Brain microvascular endothelial cell (primary cell): ENCODE measurements around the gene METTL27.

Source experiments
- DNase-seq: peaks from one replicate; pipeline ENCODE4 v3.0.0-alpha.2; 2020
- H3K27ac ChIP-seq: fragments of 250-450 bp; sonication (Bioruptor Pico); 2 replicates; pipeline ENCODE4 v1.5.1; 2020; ENCODE audit warnings: mild to moderate bottlenecking, moderate library complexity
- H3K27me3 ChIP-seq: fragments of 250-450 bp; sonication (Bioruptor Pico); replicated peaks from 2 replicates; pipeline ENCODE4 v1.5.1; 2020; ENCODE audit warnings: mild to moderate bottlenecking
- H3K36me3 ChIP-seq: fragments of 250-450 bp; sonication (Bioruptor Pico); replicated peaks from 2 replicates; pipeline ENCODE4 v1.5.1; 2020; ENCODE audit warnings: mild to moderate bottlenecking
- H3K4me3 ChIP-seq: 2 replicates; pipeline ENCODE4 v1.5.1; 2011; ENCODE audit warnings: low read depth, mild to moderate bottlenecking, control low read depth, low read length, moderate library complexity
- in situ Hi-C: cut with HindIII; loops from 2 replicates; pipeline ENCODE4 v1.10.0; 2017; ENCODE audit warnings: low sequenced_read_pairs, low pct_ligation_motif_present
- TF ChIP-seq, protein P1 (sequence below): IDR thresholded peaks from 2 replicates; pipeline ENCODE4 v1.5.1; 2011; ENCODE audit warnings: low read depth, mild to moderate bottlenecking, moderate library complexity, low read length, control low read depth, inconsistent platforms; ENCODE audit errors: missing control alignments

METTL27 gene

DNA sequence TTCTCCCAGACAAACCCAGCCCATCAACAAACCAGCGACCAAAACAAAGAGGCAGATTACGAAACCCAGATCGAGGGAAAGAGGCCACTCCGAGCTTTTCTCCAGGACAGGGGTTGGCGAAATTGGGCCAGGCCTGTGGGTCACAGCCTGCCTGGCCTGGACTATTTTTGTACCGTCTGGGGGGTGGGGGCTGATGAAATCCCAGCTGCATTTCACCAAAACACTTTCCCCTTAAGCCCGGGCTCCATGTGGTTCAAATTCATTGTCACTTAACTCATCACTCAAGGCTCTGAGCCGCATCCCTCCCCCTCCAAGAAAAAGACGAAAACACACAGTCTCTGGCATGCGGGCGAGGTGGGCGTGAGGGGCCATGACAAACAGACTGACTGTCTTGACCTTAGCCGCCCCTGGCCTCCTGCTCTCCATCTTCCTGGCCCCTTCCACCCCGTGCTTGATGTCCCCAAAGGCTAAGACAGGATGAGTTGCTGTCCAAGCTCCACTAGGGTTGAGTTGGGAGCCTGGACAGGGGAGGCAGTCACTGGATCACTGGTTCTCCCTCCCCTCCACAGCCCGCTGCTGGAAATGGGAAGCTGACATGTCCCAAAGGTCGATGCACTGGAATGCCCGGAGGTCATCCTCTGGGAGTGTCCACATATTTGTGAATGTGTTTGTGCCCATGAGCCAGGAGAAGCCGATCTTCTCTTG is 37.8 kb upstream of the METTL27 start:
- in situ Hi-C loops = no loop called here
- Histone ChIP-seq H3K4me3 (no peak overlapping the region), H3K27me3 (peaks cover 17% of the 10 kb centered on the region), H3K36me3 (no peaks in the 10 kb centered on the region), H3K27ac (no peak overlapping the region)
- TF ChIP-seq, protein P1, sequence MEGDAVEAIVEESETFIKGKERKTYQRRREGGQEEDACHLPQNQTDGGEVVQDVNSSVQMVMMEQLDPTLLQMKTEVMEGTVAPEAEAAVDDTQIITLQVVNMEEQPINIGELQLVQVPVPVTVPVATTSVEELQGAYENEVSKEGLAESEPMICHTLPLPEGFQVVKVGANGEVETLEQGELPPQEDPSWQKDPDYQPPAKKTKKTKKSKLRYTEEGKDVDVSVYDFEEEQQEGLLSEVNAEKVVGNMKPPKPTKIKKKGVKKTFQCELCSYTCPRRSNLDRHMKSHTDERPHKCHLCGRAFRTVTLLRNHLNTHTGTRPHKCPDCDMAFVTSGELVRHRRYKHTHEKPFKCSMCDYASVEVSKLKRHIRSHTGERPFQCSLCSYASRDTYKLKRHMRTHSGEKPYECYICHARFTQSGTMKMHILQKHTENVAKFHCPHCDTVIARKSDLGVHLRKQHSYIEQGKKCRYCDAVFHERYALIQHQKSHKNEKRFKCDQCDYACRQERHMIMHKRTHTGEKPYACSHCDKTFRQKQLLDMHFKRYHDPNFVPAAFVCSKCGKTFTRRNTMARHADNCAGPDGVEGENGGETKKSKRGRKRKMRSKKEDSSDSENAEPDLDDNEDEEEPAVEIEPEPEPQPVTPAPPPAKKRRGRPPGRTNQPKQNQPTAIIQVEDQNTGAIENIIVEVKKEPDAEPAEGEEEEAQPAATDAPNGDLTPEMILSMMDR = no peak
- DNase-seq = no peak

DNA sequence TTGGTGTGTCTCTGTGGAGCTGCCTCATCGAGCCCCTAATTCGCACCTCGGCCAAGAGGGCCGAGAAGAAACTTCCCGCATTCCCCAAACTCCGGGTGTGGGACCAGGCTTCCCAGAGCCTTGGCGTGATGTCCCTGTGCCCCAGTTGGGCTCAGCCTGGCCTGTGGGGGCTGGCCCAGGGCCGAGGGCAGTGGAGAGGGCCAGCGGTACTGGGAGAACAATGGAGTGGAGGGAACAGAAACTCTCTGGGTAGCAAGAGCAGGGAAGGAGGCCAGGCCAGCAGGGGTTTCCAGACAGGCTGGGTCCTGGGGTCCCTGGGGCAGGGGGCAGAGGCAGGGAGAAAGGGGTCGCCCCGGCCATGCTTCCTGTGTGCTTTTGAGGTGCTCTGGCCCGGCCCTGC is 34.7 kb upstream of the METTL27 start:
- no peak overlapping the region for H3K27ac ChIP-seq
- H3K36me3 ChIP-seq = no peaks in the 10 kb centered on the region
- no peak overlapping the region for H3K4me3 ChIP-seq
- in situ Hi-C loops = no loop called here
- TF ChIP-seq, protein P1 = no peak
- peaks cover 17% of the 10 kb centered on the region for H3K27me3 ChIP-seq
- no peak for DNase-seq

DNA sequence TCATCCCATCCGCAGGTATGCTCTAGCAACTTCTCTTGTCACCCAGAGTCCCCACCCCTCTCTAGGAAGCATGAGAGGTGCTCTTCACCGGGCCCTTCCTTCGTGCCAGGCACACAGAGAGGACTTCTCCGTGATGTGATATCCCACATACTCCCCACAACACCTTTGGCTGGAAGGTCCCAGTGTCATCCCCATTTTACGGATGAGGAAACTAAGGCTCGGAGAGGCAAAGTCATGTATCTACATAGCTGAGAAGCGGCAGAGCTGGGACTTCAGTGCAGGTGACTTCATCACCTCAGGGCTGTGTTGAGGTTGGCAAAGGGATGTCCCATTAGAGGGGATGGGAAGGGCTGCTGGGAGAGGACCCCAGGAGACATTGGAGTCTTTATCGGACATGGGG is 34.0 kb upstream of the METTL27 start:
- no peak for DNase-seq
- Histone ChIP-seq H3K27me3 (peaks cover 15% of the 10 kb centered on the region), H3K27ac (no peak overlapping the region), H3K36me3 (no peaks in the 10 kb centered on the region), H3K4me3 (no peak overlapping the region)
- TF ChIP-seq, protein P1 = no peak
- in situ Hi-C loops = no loop called here

DNA sequence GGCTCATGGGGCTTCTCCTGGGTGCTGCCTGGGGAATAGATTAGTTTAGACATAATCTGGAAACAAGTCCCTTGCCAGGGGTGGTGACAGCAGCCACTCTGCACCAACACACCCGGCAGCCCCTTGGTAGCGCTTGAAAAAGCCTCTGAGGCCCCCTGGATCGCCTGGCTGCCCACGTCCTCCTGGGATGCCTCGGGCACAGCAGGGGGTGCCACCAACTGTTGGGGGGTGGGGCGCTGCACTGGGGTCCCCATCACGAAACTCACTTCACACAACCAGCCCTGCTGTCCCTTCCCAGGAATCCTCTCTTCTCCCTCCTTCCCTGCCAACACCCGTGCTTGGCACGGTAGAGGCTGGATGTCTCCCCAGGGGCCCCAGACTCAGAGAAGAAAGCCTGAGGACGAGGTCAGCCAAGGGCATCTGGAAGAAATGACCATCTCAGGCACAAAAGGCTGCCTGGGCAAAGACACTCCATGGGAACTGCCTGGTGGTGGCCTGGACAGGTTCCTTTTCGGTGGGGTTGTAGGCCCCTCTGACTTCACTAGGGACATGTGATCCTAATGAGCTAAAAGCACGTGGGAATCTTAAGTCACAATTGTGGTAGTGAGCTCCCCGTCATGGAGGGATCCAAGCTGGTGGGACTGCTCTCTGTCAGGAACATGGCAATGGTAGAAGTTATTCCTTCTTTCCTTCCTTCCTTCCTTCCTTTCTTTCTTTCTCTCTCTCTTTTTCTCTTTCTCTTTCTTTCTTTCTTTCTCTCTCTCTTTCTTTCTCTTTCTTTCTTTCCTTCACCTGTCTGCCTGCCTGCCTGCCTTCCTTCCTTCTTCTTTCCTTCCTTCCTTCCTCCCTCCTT is 30.0 kb upstream of the METTL27 start:
- no peak for DNase-seq
- in situ Hi-C loops = loop anchor here (25.0 kb wide), 1 partner anchor 315 kb away; no protein-coding TSS in a partner anchor
- no peak overlapping the region for H3K27ac ChIP-seq
- no peaks in the 10 kb centered on the region for H3K36me3 ChIP-seq
- no peaks in the 10 kb centered on the region for H3K27me3 ChIP-seq
- TF ChIP-seq, protein P1 = no peak
- H3K4me3 ChIP-seq = no peak overlapping the region

DNA sequence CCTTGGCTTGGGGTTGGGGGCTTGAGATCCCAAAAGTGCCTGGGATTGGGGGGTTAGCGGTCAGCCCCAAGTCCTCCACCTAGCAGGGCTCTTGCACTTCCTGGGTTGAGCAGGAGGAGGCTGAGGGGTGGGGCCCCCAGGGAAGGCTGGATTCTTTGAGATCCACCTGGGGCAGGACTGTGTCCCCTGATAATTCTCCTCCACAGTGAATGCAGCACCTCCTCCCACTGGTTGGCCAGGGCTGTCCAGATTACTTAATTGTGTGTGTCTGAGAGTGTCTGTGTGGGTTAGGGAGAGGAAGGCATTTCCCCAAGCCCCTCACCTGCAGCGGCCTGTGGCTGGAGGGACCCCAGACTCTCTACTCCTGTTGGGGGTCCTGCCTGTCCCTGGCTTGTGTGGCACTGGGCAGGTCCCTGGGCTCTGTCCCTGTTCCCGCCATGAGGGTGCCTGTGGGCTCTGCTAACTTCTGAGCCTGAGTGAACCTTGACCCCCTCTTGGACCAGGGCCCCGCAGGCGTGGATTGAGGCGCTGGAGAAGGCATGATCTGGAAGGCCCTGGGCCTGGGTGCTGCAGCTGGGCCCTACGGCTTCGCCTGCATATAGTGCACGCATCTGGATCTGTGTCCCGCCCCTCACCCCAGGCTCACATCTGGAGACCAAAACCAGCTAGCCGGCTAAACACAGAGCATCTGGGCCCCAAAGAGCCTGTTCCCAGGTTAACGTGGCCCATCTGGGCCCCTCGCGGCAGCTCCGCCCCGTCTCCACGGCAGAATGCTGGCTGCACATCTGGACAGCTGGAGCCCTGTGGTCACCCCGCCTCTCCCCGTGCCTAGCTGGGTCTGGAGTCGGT is 29.1 kb upstream of the METTL27 start:
- H3K27me3 ChIP-seq = no peaks in the 10 kb centered on the region
- TF ChIP-seq, protein P1 = no peak
- in situ Hi-C loops = loop anchor here (25.0 kb wide), 1 partner anchor 316 kb away; no protein-coding TSS in a partner anchor
- no peak overlapping the region for H3K4me3 ChIP-seq
- H3K27ac ChIP-seq = no peak overlapping the region
- no peak for DNase-seq
- H3K36me3 ChIP-seq = no peaks in the 10 kb centered on the region
